Fibroblast of lung (primary cell): ENCODE results near the gene TNS3.

Experiments
- EZH2 ChIP-seq: IDR thresholded peaks from 2 replicates; pipeline ENCODE4 v1.5.1; 2012; ENCODE audit warnings: low read length, control low read depth, mild to moderate bottlenecking; ENCODE audit errors: missing control alignments
- TF ChIP-seq, protein P1 (sequence below), 2 donors: IDR thresholded peaks in 1 of 2; conservative IDR thresholded peaks in 1 of 2; 1 replicate in 1 of 2; 2 replicates in 1 of 2; pipeline ENCODE4 v1.5.1; 2011 to 2012; ENCODE audit warnings: low read length in 2 of 2, control low read depth in 1 of 2, inconsistent platforms in 1 of 2, low read depth in 1 of 2, mild to moderate bottlenecking in 1 of 2

DNA sequence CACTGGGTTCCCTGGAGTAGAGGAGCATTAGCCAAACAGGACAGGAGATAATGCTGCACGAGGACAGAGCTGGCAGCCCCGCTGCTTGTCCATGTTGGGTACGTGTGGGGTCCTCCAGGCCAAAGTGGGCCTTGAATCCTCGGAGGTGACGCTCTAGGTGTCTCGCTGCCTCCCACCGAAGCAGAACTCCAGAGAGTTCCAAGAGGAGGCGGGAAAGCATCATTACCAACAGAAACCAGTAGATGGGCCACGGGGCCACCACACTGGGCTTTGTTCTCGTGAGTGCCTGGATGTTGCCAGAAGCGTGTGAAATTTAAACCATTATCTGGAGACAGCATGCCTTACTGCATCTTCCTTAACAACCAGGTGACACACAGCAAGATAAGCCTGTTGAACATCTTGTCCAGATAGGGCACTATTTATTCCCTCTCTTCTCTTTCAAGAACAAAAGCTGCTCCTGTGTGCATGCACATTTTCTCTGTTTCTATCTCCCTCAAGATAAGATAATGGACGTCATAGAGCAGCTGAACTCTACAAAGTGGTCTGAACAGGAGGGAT is 56.8 kb downstream of the TNS3 start:
- no peak for TF ChIP-seq EZH2
- TF ChIP-seq, protein P1, sequence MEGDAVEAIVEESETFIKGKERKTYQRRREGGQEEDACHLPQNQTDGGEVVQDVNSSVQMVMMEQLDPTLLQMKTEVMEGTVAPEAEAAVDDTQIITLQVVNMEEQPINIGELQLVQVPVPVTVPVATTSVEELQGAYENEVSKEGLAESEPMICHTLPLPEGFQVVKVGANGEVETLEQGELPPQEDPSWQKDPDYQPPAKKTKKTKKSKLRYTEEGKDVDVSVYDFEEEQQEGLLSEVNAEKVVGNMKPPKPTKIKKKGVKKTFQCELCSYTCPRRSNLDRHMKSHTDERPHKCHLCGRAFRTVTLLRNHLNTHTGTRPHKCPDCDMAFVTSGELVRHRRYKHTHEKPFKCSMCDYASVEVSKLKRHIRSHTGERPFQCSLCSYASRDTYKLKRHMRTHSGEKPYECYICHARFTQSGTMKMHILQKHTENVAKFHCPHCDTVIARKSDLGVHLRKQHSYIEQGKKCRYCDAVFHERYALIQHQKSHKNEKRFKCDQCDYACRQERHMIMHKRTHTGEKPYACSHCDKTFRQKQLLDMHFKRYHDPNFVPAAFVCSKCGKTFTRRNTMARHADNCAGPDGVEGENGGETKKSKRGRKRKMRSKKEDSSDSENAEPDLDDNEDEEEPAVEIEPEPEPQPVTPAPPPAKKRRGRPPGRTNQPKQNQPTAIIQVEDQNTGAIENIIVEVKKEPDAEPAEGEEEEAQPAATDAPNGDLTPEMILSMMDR (conservative IDR thresholded peaks at IDR 0.05 in 1 of 2, IDR thresholded peaks at IDR 0.05 in 1 of 2; ENCODE audit: low read depth in 1 of 2, low read length in 2 of 2), result no peak
